B cell (primary cell): ENCODE results near the gene GLB1L3. TPM values are rescaled to one million over a fixed set of nuclear protein-coding genes. Genes with fewer than 3 reads are reported as not detected.

ENCODE experiments used
- ATAC-seq: fragments of 200-7000 bp; cut with Tn5 transposase; one replicate; pipeline ENCODE4 v1.10.0; 2021; ENCODE audit warnings: low read depth, mild to moderate bottlenecking, moderate number of reproducible peaks, moderate library complexity
- CTCF ChIA-PET: fragments of 350-600 bp; sonication (Branson Sonifier 250); formaldehyde crosslinking; loops from one replicate; lab custom pipeline; 2021; ENCODE audit warnings: antibody characterized with exemption, inconsistent platforms; lab: Charles Lee
- POLR2A ChIA-PET: fragments of 350-600 bp; sonication (Branson Sonifier 250); formaldehyde crosslinking; loops from one replicate; lab custom pipeline; 2021; ENCODE audit warnings: antibody characterized with exemption; lab: Charles Lee
- DNase-seq: peaks from one replicate; pipeline ENCODE4 v3.0.0; 2013
- H2AFZ ChIP-seq: 2 replicates; pipeline ENCODE4 v1.6.1; 2012; ENCODE audit warnings: mild to moderate bottlenecking, low read depth, low read length; ENCODE audit not compliant: insufficient read depth, poor library complexity, severe bottlenecking
- H3K27ac ChIP-seq, 2 donors: 1 replicate in 1 of 2; 2 replicates in 1 of 2; pipeline ENCODE4 v1.5.1; 2012 to 2013; ENCODE audit warnings: low read length in 2 of 2, mild to moderate bottlenecking in 2 of 2, moderate library complexity in 1 of 2
- H3K27me3 ChIP-seq, 4 experiments: fragments of 200-600 bp in 1 of 4; sonication (generic) in 1 of 4; replicated peaks in 1 of 4; 1 replicate in 2 of 4; 2 replicates in 2 of 4; pipeline versions ENCODE4 v1.6.1 to v1.7.0; 2013 to 2016; ENCODE audit warnings: low read length in 3 of 4, mild to moderate bottlenecking in 2 of 4, mixed read lengths in 1 of 4, moderate library complexity in 1 of 4; ENCODE audit not compliant: insufficient read depth in 4 of 4, control insufficient read depth in 3 of 4; ENCODE audit errors: control extremely low read depth in 1 of 4
- H3K36me3 ChIP-seq, 2 experiments: replicated peaks in 1 of 2; 1 replicate in 1 of 2; 2 replicates in 1 of 2; pipeline versions ENCODE4 v1.6.1 to v1.7.1; 2013; ENCODE audit warnings: low read length in 1 of 2; ENCODE audit not compliant: insufficient read depth in 2 of 2, control insufficient read depth in 1 of 2; ENCODE audit errors: control extremely low read depth in 1 of 2, extremely low read depth in 1 of 2
- H3K4me1 ChIP-seq, 2 donors: fragments of 200-600 bp in 1 of 2; sonication (generic) in 1 of 2; 1 replicate in 1 of 2; 2 replicates in 1 of 2; pipeline versions ENCODE4 v1.5.1 to v1.6.1; 2013 to 2017; ENCODE audit warnings: low read length in 2 of 2; ENCODE audit not compliant: control insufficient read depth in 2 of 2, insufficient read depth in 2 of 2
- H3K4me2 ChIP-seq: replicated peaks from 2 replicates; pipeline ENCODE3; 2012; ENCODE audit warnings: mild to moderate bottlenecking, low read depth, low read length; ENCODE audit not compliant: poor library complexity, severe bottlenecking
- H3K4me3 ChIP-seq, 5 experiments: fragments of 200-600 bp in 1 of 5; sonication (generic) in 1 of 5; 1 replicate in 3 of 5; 2 replicates in 2 of 5; pipeline versions ENCODE4 v1.5.1 to v1.7.0; 2011 to 2016; ENCODE audit warnings: low read length in 4 of 5, mild to moderate bottlenecking in 4 of 5, low read depth in 2 of 5, control low read depth in 1 of 5, moderate library complexity in 1 of 5; ENCODE audit not compliant: insufficient read depth in 1 of 5; ENCODE audit errors: control extremely low read depth in 1 of 5, extremely low read depth in 1 of 5
- H3K79me2 ChIP-seq: fragments of 200-600 bp; sonication (generic); one replicate; pipeline ENCODE4 v1.6.0; 2016; ENCODE audit warnings: low read length; ENCODE audit not compliant: control insufficient read depth, insufficient read depth
- H3K9ac ChIP-seq: fragments of 200-600 bp; sonication (generic); 2 replicates; pipeline ENCODE4 v1.6.1; 2017; ENCODE audit warnings: mild to moderate bottlenecking, low read length, moderate library complexity
- H3K9me3 ChIP-seq, 3 donors: one replicate each; pipeline versions ENCODE4 v1.6.1 to v1.7.1; 2013; ENCODE audit warnings: low read length in 2 of 3; ENCODE audit not compliant: control insufficient read depth in 2 of 3, insufficient read depth in 1 of 3; ENCODE audit errors: control extremely low read depth in 1 of 3
- H4K20me1 ChIP-seq: 2 replicates; pipeline ENCODE4 v1.6.0; 2012; ENCODE audit warnings: mild to moderate bottlenecking, low read length; ENCODE audit not compliant: insufficient read depth, control insufficient read depth, poor library complexity, severe bottlenecking
- H3K27ac Mint-ChIP-seq: one replicate; pipeline ENCODE4 v1.8.0; 2021; ENCODE audit warnings: mixed read lengths
- H3K27me3 Mint-ChIP-seq: one replicate; pipeline ENCODE4 v1.8.0; 2021; ENCODE audit warnings: mixed read lengths
- H3K4me1 Mint-ChIP-seq: one replicate; pipeline ENCODE4 v1.8.0; 2021; ENCODE audit warnings: mixed read lengths
- H3K4me3 Mint-ChIP-seq: one replicate; pipeline ENCODE4 v1.8.0; 2021; ENCODE audit warnings: mixed read lengths
- H3K9me3 Mint-ChIP-seq: one replicate; pipeline ENCODE4 v1.8.0; 2022; ENCODE audit warnings: mixed read lengths; ENCODE audit not compliant: insufficient read depth
- CTCF ChIP-seq: fragments of 200-600 bp; IDR thresholded peaks from one replicate; pipeline ENCODE4 v1.8.0; 2022; ENCODE audit warnings: antibody characterized with exemption, mild to moderate bottlenecking
- EZH2 ChIP-seq: IDR thresholded peaks from 2 replicates; pipeline ENCODE4 v1.6.1; 2012; ENCODE audit warnings: borderline replicate concordance, low read depth, mild to moderate bottlenecking, moderate library complexity, low read length; ENCODE audit not compliant: insufficient read depth, poor library complexity, severe bottlenecking
- WGBS: methylation state at CpG from one replicate; pipeline ENCODE4 v1.1.5; 2013; ENCODE audit warnings: missing lambda C conversion rate; ENCODE audit not compliant: insufficient coverage; 5-methylcytosine and 5-hydroxymethylcytosine counted together
- intact Hi-C: fragments of 100-400 bp; cut with micrococcal nuclease; formaldehyde crosslinking; loops from one replicate; pipeline ENCODE4 v1.10.0; 2022
- polyA plus RNA-seq: library from polyadenylated mRNA; depleted of rRNA; stranded (reverse); fragments of >200 nt; gene quantifications from 2 replicates; pipeline ENCODE4 v1.2.3, GENCODE V29; 2012
- total RNA-seq, 2 donors: library from RNA; stranded (reverse); fragments of 120-200 nt in 1 of 2; gene quantifications; 1 replicate in 1 of 2; 2 replicates in 1 of 2; pipeline versions ENCODE4 v1.2.3 to v1.2.4, GENCODE V29; 2013 to 2022

Gene GLB1L3
- total and polyA plus RNA-seq, 2 donors (not counting 1 experiment from before 2014, with no cell fraction given) = not detected

DNA sequence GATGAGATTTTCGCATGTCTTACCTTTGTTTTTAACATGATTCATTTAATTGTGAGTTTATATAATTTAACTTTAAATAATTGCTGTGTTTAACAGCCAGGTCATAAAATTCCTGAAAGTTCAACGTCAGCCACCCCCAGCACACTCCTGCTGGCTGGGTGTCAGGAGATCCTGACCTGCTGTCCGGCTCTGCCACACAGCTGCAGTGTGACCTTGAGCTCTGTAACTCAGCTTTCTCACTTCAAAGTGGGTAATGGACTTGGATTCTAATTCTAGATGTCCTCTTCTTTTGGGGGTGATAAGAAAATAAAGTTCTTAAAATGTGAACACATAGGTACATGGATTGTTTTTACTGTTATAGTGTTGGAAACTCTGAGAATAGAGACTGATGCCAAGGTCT lies 40.8 kb upstream of the GLB1L3 start:
- Histone ChIP-seq H2AFZ (no peak overlapping the region), H3K4me3 (no peak overlapping the region), H3K36me3 (no peaks in the 10 kb centered on the region), H3K79me2 (peaks cover 13% of the 10 kb centered on the region), H4K20me1 (peaks cover 36% of the 10 kb centered on the region), H3K9ac (no peak overlapping the region), H3K27me3 (peaks cover 0 to 17% (median 7%) of the 10 kb centered on the region in 4 experiments), H3K27ac (no peak overlapping the region), H3K9me3 (no peaks in the 10 kb centered on the region), H3K4me2 (no peak overlapping the region), H3K4me1 (peaks cover 22 to 24% of the 10 kb centered on the region in 2 donors)
- H3K9me3 Mint-ChIP-seq = no peaks in the 10 kb centered on the region
- CTCF ChIA-PET = interaction anchor here (2.6 kb wide), 1 partner anchor 9 kb away, joined by 16 read pairs; no protein-coding TSS in a partner anchor
- ATAC-seq (no peak), DNase-seq (no peak)
- no peak overlapping the region for H3K4me3 Mint-ChIP-seq
- POLR2A ChIA-PET = no interaction called here
- H3K27me3 Mint-ChIP-seq = peaks cover 5% of the 10 kb centered on the region
- TF ChIP-seq EZH2 = no peak
- TF ChIP-seq CTCF = no peak
- WGBS = 100% methylated on average over 1 of the region's 3 CpGs
- H3K4me1 Mint-ChIP-seq = peaks cover 19% of the 10 kb centered on the region
- intact Hi-C loops = no loop called here
- H3K27ac Mint-ChIP-seq = no peak overlapping the region

- H3K4me3 Mint-ChIP-seq = no peak overlapping the region
- H3K4me1 Mint-ChIP-seq = peaks cover 7% of the 10 kb centered on the region
- 96% methylated on average over 3 of the region's 7 CpGs for WGBS
- no peaks in the 10 kb centered on the region for H3K9me3 Mint-ChIP-seq
- CTCF ChIA-PET = interaction anchor here (1.2 kb wide), 1 partner anchor 16 kb away, joined by 5 read pairs; the partner anchor contains the start of genes ACAD8 and THYN1
- peaks cover 20% of the 10 kb centered on the region for H4K20me1 ChIP-seq
- DNase-seq (no peak), ATAC-seq (no peak)
- H3K27ac Mint-ChIP-seq = no peak overlapping the region
- H3K4me3 ChIP-seq = no peak overlapping the region
- H3K27me3 Mint-ChIP-seq = no peaks in the 10 kb centered on the region
- peaks cover 0 to 8% (median 0%) of the 10 kb centered on the region in 4 experiments for H3K27me3 ChIP-seq
- no peaks in the 10 kb centered on the region for H3K9me3 ChIP-seq
- no peak overlapping the region for H3K9ac ChIP-seq
- intact Hi-C loops = no loop called here
- no peak overlapping the region for H3K27ac ChIP-seq
- POLR2A ChIA-PET = no interaction called here
- no peak overlapping the region for H3K4me2 ChIP-seq
- H3K4me1 ChIP-seq = peaks cover 6 to 8% of the 10 kb centered on the region in 2 donors
- H3K36me3 ChIP-seq = no peaks in the 10 kb centered on the region
- H3K79me2 ChIP-seq = peaks cover 4% of the 10 kb centered on the region
- no peak overlapping the region for H2AFZ ChIP-seq
- no peak for TF ChIP-seq EZH2
- TF ChIP-seq CTCF = no peak
Observed at GRCh38 chr11:134236834-134237556, 39.2 kb upstream of the GLB1L3 start.
